Measurements from ENCODE around the gene NAGS.
"Not testable (repeated sequence)": the region's sequence is repeated elsewhere in the genome, so short reads cannot be mapped to it uniquely, and the experiment has no call there.

NAGS gene

GRCh38 chr17:43992641-43993040 is 11.8 kb upstream of the NAGS start:
- Histone ChIP-seq H2AFZ (ENCODE audit: low read length) (no peak overlapping the region), H3K27ac (ENCODE audit: low read depth, low read length, poor library complexity, severe bottlenecking) (no peak overlapping the region), H3K79me2 (ENCODE audit: insufficient read depth, low read length) (no peaks in the 10 kb centered on the region)

GRCh38 chr17:43994272-43995149 is 9.9 kb upstream of the NAGS start:
- Histone ChIP-seq H3K27ac (ENCODE audit: low read depth, low read length, poor library complexity, severe bottlenecking) (no peak overlapping the region), H3F3A (ENCODE audit: insufficient read depth, low read length) (no peaks in the 10 kb centered on the region), H3K79me2 (ENCODE audit: insufficient read depth, low read length) (no peaks in the 10 kb centered on the region), H3K4me2 (ENCODE audit: low read length) (peak overlapping the region; percentile 20), H3K9me3 (ENCODE audit: low read length) (no peaks in the 10 kb centered on the region), H3K9ac (ENCODE audit: low read length) (no peak overlapping the region), H3K4me1 (ENCODE audit: insufficient read depth, low read length, severe bottlenecking) (no peaks in the 10 kb centered on the region), H2AFZ (ENCODE audit: low read length) (no peak overlapping the region), H4K20me1 (ENCODE audit: insufficient read depth, low read length) (no peaks in the 10 kb centered on the region), H3K9me2 (ENCODE audit: low read depth, low read length) (no peaks in the 10 kb centered on the region), H3K27me3 (ENCODE audit: insufficient read depth, low read length) (no peaks in the 10 kb centered on the region), H3K4me3 (ENCODE audit: low read depth, low read length, poor library complexity, severe bottlenecking) (no peak overlapping the region), H3K36me3 (ENCODE audit: insufficient read depth, low read length) (no peaks in the 10 kb centered on the region)
- TF ChIP-seq CTCF (IDR thresholded peaks at IDR 0.05; ENCODE audit: low read length) (peak; percentile 80), EZH2 (IDR thresholded peaks at IDR 0.05; ENCODE audit: borderline replicate concordance, low read length) (no peak)

More at GRCh38 chr17:43992641-43993040, 11.8 kb upstream of the NAGS start:
- TF ChIP-seq EZH2 (IDR thresholded peaks at IDR 0.05; ENCODE audit: borderline replicate concordance, low read length), result no peak
- no peak for TF ChIP-seq CTCF (IDR thresholded peaks at IDR 0.05; ENCODE audit: low read length)
- no peak overlapping the region for H3K9ac ChIP-seq (ENCODE audit: low read length)
- H4K20me1 ChIP-seq (ENCODE audit: insufficient read depth, low read length), result no peaks in the 10 kb centered on the region
- H3K4me1 ChIP-seq (ENCODE audit: insufficient read depth, low read length, severe bottlenecking), result no peaks in the 10 kb centered on the region
- no peaks in the 10 kb centered on the region for H3F3A ChIP-seq (ENCODE audit: insufficient read depth, low read length)
- no peaks in the 10 kb centered on the region for H3K9me2 ChIP-seq (ENCODE audit: low read depth, low read length)
- H3K9me3 ChIP-seq (ENCODE audit: low read length), result no peaks in the 10 kb centered on the region
- no peak overlapping the region for H3K4me3 ChIP-seq (ENCODE audit: low read depth, low read length, poor library complexity, severe bottlenecking)
- H3K36me3 ChIP-seq (ENCODE audit: insufficient read depth, low read length), result no peaks in the 10 kb centered on the region
- H3K27me3 ChIP-seq (ENCODE audit: insufficient read depth, low read length), result no peaks in the 10 kb centered on the region
- H3K4me2 ChIP-seq (ENCODE audit: low read length), result no peak overlapping the region

GRCh38 chr17:43995150-43995471 is 9.3 kb upstream of the NAGS start:
- Histone ChIP-seq H3K4me3 (ENCODE audit: low read depth, low read length, poor library complexity, severe bottlenecking) (no peak overlapping the region), H3K4me2 (ENCODE audit: low read length) (no peak overlapping the region), H3K9me3 (ENCODE audit: low read length) (no peaks in the 10 kb centered on the region), H3K9me2 (ENCODE audit: low read depth, low read length) (no peaks in the 10 kb centered on the region), H4K20me1 (ENCODE audit: insufficient read depth, low read length) (no peaks in the 10 kb centered on the region), H3K9ac (ENCODE audit: low read length) (no peak overlapping the region), H3K4me1 (ENCODE audit: insufficient read depth, low read length, severe bottlenecking) (no peaks in the 10 kb centered on the region), H3K27ac (ENCODE audit: low read depth, low read length, poor library complexity, severe bottlenecking) (no peak overlapping the region), H3K27me3 (ENCODE audit: insufficient read depth, low read length) (no peaks in the 10 kb centered on the region), H3K79me2 (ENCODE audit: insufficient read depth, low read length) (no peaks in the 10 kb centered on the region), H3F3A (ENCODE audit: insufficient read depth, low read length) (no peaks in the 10 kb centered on the region), H3K36me3 (ENCODE audit: insufficient read depth, low read length) (no peaks in the 10 kb centered on the region), H2AFZ (ENCODE audit: low read length) (no peak overlapping the region)
- TF ChIP-seq CTCF (IDR thresholded peaks at IDR 0.05; ENCODE audit: low read length), result no peak
- TF ChIP-seq EZH2 (IDR thresholded peaks at IDR 0.05; ENCODE audit: borderline replicate concordance, low read length), result no peak

GRCh38 chr17:43997180-43997579 is 7.2 kb upstream of the NAGS start:
- not testable (repeated sequence) for H3K9me3 ChIP-seq (ENCODE audit: low read length); H3K4me2 ChIP-seq (ENCODE audit: low read length); H3K4me1 ChIP-seq (ENCODE audit: insufficient read depth, low read length, severe bottlenecking); H4K20me1 ChIP-seq (ENCODE audit: insufficient read depth, low read length); H3K4me3 ChIP-seq (ENCODE audit: low read depth, low read length, poor library complexity, severe bottlenecking); H3K27ac ChIP-seq (ENCODE audit: low read depth, low read length, poor library complexity, severe bottlenecking); H3K27me3 ChIP-seq (ENCODE audit: insufficient read depth, low read length); H3K79me2 ChIP-seq (ENCODE audit: insufficient read depth, low read length); H3F3A ChIP-seq (ENCODE audit: insufficient read depth, low read length); H3K9me2 ChIP-seq (ENCODE audit: low read depth, low read length); H2AFZ ChIP-seq (ENCODE audit: low read length); H3K36me3 ChIP-seq (ENCODE audit: insufficient read depth, low read length); H3K9ac ChIP-seq (ENCODE audit: low read length)
